ENCODE data around the gene TNC.

DNA sequence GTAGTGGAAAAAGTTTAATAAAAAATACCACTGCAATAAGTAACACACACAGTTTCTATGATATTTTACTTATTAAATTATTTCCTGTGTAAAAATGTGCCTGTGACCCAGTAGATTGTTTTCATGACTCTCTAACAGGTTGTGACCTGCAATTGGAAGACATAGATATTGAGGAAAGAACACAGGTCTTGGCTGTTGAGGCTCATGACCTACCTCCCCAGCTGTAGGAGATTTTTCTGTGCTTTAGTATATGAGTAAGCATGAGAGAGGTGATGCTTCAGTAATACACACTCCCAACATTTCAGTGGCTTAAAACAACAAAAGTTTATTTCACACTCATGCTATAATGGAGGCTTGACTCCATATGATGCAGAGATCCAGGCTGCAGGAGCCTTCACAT, 47.3 kb upstream of the TNC start:
- TF ChIP-seq CTCF (IDR thresholded peaks at IDR 0.05) (no peak), POLR2AphosphoS5 (IDR thresholded peaks at IDR 0.05; ENCODE audit: low read depth, low read length) (no peak)
